A673 (cell line): Measurements from ENCODE around the gene FBXO17. TPM values are rescaled to one million over a fixed set of nuclear protein-coding genes. Genes with fewer than 3 reads are reported as not detected.

ENCODE experiments used
- BruUV-seq: library from RNA; stranded (reverse); fragments of 400-500 nt; replicated peaks from 2 replicates; lab custom pipeline; 2021; lab: Mats Ljungman, UMichigan
- CTCF ChIA-PET: fragments of 300-600 bp; sonication (Branson Sonifier 250); formaldehyde crosslinking; loops from one replicate; lab custom pipeline; 2022; ENCODE audit warnings: antibody characterized with exemption; lab: Charles Lee
- POLR2A ChIA-PET: fragments of 300-600 bp; sonication (Branson Sonifier 250); formaldehyde crosslinking; loops from one replicate; lab custom pipeline; 2022; ENCODE audit warnings: antibody characterized with exemption; ENCODE audit not compliant: low non-redundant PET; lab: Charles Lee
- DNase-seq: peaks from one replicate; pipeline ENCODE4 v3.0.0-alpha.2; 2015; ENCODE audit warnings: low spot score
- H3K27ac ChIP-seq: fragments of 200-600 bp; sonication (generic); 2 replicates; pipeline ENCODE4 v1.5.1; 2016; ENCODE audit warnings: mixed run types, low read depth, mild to moderate bottlenecking, mixed read lengths, antibody characterized with exemption, low read length; ENCODE audit not compliant: poor library complexity, severe bottlenecking
- H3K27me3 ChIP-seq: fragments of 200-600 bp; sonication (generic); replicated peaks from 2 replicates; pipeline ENCODE4 v1.6.1; 2017; ENCODE audit warnings: mixed run types, low read depth, mild to moderate bottlenecking, mixed read lengths, antibody characterized with exemption, low read length; ENCODE audit not compliant: insufficient read depth, poor library complexity
- H3K36me3 ChIP-seq: fragments of 200-600 bp; sonication (generic); 2 replicates; pipeline ENCODE4 v1.6.1; 2016; ENCODE audit warnings: mixed run types, mild to moderate bottlenecking, mixed read lengths, antibody characterized with exemption, low read length; ENCODE audit not compliant: insufficient read depth, poor library complexity, severe bottlenecking
- H3K4me1 ChIP-seq: fragments of 200-600 bp; sonication (generic); 2 replicates; pipeline ENCODE4 v1.6.1; 2017; ENCODE audit warnings: mixed run types, mild to moderate bottlenecking, mixed read lengths, antibody characterized with exemption, low read length; ENCODE audit not compliant: insufficient read depth, poor library complexity, severe bottlenecking
- H3K4me3 ChIP-seq: fragments of 200-600 bp; sonication (generic); 2 replicates; pipeline ENCODE4 v1.5.1; 2016; ENCODE audit warnings: low read depth, mixed run types, mild to moderate bottlenecking, mixed read lengths, low read length; ENCODE audit not compliant: poor library complexity, severe bottlenecking
- H3K9me3 ChIP-seq: fragments of 200-600 bp; sonication (generic); 2 replicates; pipeline ENCODE4 v1.6.1; 2016; ENCODE audit warnings: mixed run types, low read depth, mild to moderate bottlenecking, mixed read lengths, antibody characterized with exemption, low read length; ENCODE audit not compliant: poor library complexity, severe bottlenecking
- CTCF ChIP-seq: fragments of 300-800, 200-600 bp; sonication (generic); conservative IDR thresholded peaks from 2 replicates; pipeline ENCODE4 v1.5.1; 2017; ENCODE audit warnings: low read depth, mild to moderate bottlenecking, antibody characterized with exemption, low read length, moderate library complexity, mixed read lengths
- EZH2 ChIP-seq: fragments of 200-600 bp; sonication (generic); IDR thresholded peaks from 2 replicates; pipeline ENCODE4 v1.6.1; 2017; ENCODE audit warnings: borderline replicate concordance, low read depth, mild to moderate bottlenecking, mixed read lengths, antibody characterized with exemption, low read length; ENCODE audit not compliant: poor library complexity, severe bottlenecking
- intact Hi-C: fragments of 100-400 bp; cut with micrococcal nuclease; formaldehyde crosslinking; loops from one replicate; pipeline ENCODE4 v1.10.0; 2022; ENCODE audit not compliant: unreplicated experiment
- total RNA-seq: library from RNA; stranded (reverse); gene quantifications from 2 replicates; pipeline ENCODE4 v1.2.3, GENCODE V29; 2021

FBXO17 gene
- total RNA-seq, 1 experiment from 2014 or later: 26.0 TPM

GRCh38 chr19:38932425-38933179 is 42.9 kb downstream of the FBXO17 start:
- BruUV-seq: no TSS peak
- H3K4me1 ChIP-seq: peaks cover 13% of the 10 kb centered on the region
- CTCF ChIA-PET: no interaction called here
- no peak for TF ChIP-seq EZH2
- TF ChIP-seq CTCF: peak; percentile 53
- DNase-seq: peak; percentile 55
- H3K9me3 ChIP-seq: peaks cover 4% of the 10 kb centered on the region
- intact Hi-C loops: loop anchor here (5.0 to 10.0 kb wide), 3 partner anchors 200 to 418 kb away; no protein-coding TSS in a partner anchor
- peaks cover 31% of the 10 kb centered on the region for H3K36me3 ChIP-seq
- no peaks in the 10 kb centered on the region for H3K27me3 ChIP-seq
- POLR2A ChIA-PET: no interaction called here
- no peak overlapping the region for H3K4me3 ChIP-seq
- no peak overlapping the region for H3K27ac ChIP-seq

DNA sequence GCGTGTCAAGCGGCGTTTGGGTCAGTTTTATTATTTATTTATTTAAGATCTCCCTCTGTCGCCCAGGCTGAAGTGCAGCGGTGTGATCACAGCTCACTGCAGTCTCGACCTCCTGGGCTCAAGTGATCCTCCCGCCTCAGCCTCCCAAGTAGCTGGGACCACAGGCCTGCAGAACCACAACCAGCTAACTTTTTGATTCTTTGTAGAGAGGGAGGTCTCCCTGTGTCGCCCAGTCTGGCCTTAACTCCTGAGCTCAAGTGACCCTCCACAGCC is 44.1 kb downstream of the FBXO17 start:
- peaks cover 13% of the 10 kb centered on the region for H3K4me1 ChIP-seq
- intact Hi-C loops: loop anchor here (2.0 to 10.0 kb wide), 5 partner anchors 81 to 529 kb away; partner anchors contain the start of gene FAM98C
- ChIA-PET POLR2A (interaction anchor here (0.6 kb wide), 2 partner anchors 17 to 341 kb away, joined by 4 to 7 read pairs; no protein-coding TSS in a partner anchor), CTCF (no interaction called here)
- peaks cover 31% of the 10 kb centered on the region for H3K36me3 ChIP-seq
- DNase-seq: no peak
- no peaks in the 10 kb centered on the region for H3K27me3 ChIP-seq
- H3K9me3 ChIP-seq: peaks cover 4% of the 10 kb centered on the region
- BruUV-seq: no TSS peak
- TF ChIP-seq EZH2: no peak
- no peak for TF ChIP-seq CTCF
- H3K27ac ChIP-seq: peak overlapping the region; percentile 96
- peak overlapping the region; percentile 69 for H3K4me3 ChIP-seq

GRCh38 chr19:38930776-38931520 is 44.6 kb downstream of the FBXO17 start, which contains the start of gene MRPS12:
MRPS12 (plus strand) TSS chr19:38930944; CDS start chr19:38931295, 351 bp downstream.
- no peak for TF ChIP-seq CTCF
- no peak for TF ChIP-seq EZH2
- Histone ChIP-seq H3K27ac (peak within 1 kb of the TSS; percentile 96), H3K4me1 (peaks cover 13% of the 10 kb centered on the region), H3K4me3 (peak within 1 kb of the TSS; percentile 69), H3K36me3 (peaks cover 34% of the 10 kb centered on the region), H3K27me3 (no peaks in the 10 kb centered on the region), H3K9me3 (peaks cover 4% of the 10 kb centered on the region)
- ChIA-PET POLR2A (interaction anchor here (0.5 to 1.0 kb wide), 4 partner anchors 31 to 631 kb away, joined by 3 to 4 read pairs (median 4); partner anchors contain the start of gene NFKBIB), CTCF (interaction anchor here (0.6 to 1.4 kb wide), 6 partner anchors 24 to 107 kb away, joined by 3 to 9 read pairs (median 4); partner anchors contain the start of genes NFKBIB and SIRT2)
- intact Hi-C loops: loop anchor here (2.0 to 10.0 kb wide), 5 partner anchors 80 to 528 kb away; partner anchors contain the start of gene FAM98C
- TSS peak; percentile 79 for BruUV-seq
- DNase-seq: peak; percentile 99
